NCI-H1105 (cell line): Measurements from ENCODE around the gene OR5H1.
"Not testable (repeated sequence)": the region's sequence is repeated elsewhere in the genome, so short reads cannot be mapped to it uniquely, and the experiment has no call there.

ENCODE experiments used
- DNase-seq: peaks from one replicate; lab custom pipeline; 2025; lab: John Stamatoyannopoulos, UW

Gene OR5H1

DNA sequence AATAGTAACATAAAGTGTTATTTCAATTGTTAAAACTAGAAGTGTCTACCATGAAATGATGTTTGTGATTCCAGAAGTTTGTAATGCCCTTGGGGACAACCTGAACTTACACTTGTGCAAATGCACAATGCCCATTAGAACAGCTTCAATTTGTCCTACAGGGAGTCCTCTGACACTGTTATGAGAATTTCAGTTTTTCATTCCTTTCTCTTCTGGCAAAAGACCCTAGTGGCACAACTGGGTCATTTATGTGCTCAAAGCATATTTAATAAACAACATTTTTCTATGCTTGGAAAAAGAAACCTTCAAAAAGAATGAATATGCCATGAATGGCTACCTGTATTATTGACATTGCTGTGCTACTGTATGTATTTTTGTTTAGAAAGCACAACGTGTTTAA is at the start of gene OR5H1:
Gene OR5H1 (plus strand): TSS at position 301 of the 400 bp plus-strand sequence. CDS start 1,977 bp downstream, outside the sequence.
- no peak for DNase-seq

DNA sequence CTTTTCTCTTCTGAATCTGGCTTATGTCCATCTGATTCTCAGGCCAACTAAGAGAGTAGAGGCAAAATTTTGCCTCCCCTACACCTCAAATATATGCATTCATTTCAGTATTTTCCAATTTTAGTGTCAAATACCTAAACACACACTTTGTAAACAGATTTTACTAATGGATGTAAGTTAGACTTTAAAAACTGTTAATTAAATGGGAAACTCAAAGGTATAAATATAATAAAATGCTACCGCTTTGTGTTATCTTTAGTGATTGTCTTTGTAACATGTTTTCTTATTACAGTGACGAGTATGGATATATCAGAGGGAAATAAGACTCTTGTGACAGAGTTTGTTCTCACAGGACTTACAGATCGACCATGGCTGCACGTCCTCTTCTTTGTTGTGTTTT is 43.6 kb upstream of the OR5H1 start, which contains the start of gene OR5AC2:
Gene OR5AC2 (plus strand): TSS at position 301 of the 400 bp plus-strand sequence. CDS start 0 bp downstream, at position 301.
- DNase-seq, result no peak

DNA sequence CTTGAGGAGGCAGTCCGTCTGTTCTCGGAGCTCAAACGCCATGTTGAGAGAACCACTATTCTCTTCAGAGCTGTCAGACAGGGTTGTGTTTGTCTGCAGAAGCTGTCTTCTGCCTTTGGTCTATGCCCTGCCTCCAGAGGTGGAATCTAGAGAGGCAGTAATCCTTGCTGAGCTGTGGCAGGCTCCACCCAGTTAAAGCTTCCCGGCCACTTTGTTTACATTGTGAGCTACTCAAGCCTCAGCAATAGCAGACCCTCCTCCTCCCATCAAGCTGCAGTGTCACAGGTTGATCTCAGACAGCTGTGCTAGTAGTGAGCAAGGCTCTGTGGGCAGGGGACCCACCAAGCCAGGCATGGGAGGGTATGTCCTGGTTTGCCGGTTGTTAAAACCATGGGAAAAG is 34.6 kb upstream of the OR5H1 start:
- no peak for DNase-seq

DNA sequence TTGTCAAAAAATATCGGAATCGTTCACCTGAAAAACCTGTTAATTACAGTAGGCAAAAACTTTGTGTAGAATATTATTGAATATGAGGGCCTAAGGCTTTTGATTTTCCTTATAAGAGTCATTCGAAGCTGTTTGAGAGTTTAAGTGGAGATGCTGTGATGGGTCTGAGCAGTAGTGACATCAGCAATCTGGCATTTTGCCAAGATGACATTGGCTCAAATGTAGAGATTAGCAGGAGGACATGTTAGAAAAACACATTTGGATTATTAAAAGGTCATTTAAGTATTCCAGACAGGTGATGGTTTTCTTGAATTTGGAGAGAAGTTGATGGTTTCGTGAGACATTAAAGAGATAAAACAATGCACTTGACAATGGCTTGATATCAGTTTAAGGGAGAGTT is 30.7 kb upstream of the OR5H1 start:
- DNase-seq, result no peak

DNA sequence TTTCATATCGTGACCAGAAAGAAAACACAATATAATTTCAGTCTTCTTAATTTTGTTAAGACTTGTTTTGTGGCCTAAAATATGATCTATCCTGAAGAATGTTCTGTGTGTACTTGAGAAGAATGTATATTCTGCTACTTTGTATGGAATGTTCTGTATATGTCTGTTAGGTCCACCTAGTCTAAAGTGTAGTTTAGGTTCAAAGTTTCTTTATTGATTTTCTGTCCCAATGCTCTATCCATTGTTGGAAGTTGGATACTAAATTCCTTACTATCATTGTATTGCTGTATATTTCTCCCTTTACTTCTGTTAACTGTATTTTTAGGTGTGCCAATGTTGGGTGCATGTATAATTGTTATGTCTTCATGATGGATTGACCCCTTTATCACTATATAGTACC is 22.4 kb upstream of the OR5H1 start:
- DNase-seq, result no peak

DNA sequence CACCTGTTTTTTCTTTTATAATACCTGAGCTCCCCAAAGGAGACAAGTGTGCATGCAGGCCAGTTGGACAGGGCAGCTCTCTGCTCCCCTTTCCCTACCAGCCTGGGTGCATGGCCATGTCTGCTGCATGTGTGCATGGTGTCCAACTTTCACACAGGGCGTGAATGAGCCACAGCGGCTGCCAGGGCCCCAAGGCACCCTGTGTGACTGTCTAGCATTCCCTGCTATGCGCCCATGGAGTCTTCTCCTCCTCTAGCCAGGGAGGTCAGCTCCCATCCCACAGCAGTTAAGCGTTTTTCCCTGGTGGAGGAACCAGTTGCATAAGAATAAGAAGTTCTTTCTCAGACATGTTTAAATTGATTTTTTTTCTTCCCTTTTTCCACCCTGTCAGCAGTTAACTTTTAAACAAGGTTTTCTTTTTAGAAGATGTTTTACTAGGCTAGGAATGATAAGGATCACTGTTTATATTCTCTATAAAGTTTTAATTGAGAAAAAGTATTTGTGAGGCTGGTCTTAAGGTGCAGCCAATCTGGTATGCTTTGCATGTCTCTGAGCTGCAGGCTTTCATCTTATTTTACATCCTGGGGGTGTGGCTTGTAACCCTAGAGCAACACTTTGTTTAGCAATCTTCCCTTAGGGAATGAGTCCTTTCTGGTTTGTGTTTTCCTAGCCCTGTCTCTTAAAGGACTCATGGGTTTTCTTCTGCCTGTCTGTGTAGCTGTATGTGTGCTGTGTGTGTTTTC is 20.5 kb upstream of the OR5H1 start:
- DNase-seq, result no peak

DNA sequence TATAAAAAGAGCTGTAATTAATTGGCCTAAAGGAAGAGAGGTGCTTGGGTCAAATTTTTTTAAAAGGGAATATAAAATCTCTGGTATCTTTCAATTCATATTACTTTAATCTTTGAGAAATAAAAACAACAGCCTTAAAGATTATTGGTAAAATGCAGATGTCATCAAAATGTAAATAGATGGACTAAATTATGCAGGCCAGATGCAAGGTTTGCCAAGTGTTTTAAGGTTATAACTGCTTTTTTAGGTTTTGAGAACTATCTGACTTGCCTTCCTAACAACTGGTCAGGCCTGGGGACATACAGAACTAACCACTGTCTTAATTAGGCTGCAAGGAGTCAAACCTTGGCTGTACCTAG is 20.0 kb upstream of the OR5H1 start:
- DNase-seq, result no peak

DNA sequence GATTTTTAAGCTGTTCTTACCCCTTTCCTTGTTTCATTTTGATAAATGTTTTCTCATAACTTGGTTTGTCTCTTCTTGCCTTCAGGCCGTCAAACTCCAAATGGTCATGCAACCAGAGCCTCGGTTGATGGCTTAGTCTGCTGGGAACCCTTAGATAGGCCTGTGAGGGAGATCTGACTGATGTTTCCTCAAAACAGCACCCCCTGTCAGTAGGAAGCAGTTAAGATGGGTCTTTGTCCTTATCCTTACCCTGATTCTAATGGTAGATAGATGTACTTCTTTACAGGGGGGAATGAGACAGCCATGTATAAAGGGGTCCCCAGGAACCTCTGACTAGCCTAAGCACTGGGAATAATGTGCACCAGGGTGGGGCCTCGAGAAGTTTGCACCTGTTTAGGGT is 16.3 kb upstream of the OR5H1 start:
- DNase-seq, result no peak

DNA sequence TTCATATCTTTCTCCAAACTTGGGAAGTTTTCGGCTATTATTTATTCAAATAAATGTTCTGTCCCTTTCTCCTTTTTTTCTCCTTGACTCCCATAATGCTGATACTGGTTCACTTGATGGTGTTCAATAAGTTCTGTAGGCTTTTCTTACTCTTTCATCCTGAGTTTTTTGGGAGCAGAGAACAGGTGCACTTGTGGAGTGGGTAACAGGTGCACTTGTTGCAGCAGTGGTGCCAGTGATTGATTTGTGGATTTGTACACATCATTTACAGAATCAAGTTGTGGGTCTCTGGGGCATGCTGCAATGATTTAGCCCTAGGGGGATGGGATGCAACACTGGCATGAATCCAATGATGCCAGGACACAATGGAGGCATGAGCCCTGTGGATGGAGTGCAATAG is 14.8 kb upstream of the OR5H1 start:
- DNase-seq, result no peak

DNA sequence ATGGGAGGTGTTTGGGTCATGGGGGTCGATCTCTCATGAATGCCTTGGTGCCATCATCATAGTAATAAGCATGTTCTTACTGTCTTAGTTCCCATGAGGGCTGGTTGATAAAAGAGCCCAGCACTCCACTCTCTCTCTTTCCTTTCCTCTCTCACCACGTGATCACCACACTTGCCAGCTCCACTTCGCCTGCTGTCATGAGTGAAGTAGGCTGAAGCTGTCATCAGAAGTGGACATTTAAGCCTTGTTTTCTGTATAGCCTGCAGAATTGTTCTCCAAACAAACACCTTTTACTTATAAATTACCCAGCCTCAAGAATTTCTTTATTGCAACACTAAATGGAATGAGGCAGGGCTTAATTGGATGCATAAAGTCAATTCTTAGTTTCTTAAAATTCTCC is 6.1 kb downstream of the OR5H1 start:
- no peak for DNase-seq

DNA sequence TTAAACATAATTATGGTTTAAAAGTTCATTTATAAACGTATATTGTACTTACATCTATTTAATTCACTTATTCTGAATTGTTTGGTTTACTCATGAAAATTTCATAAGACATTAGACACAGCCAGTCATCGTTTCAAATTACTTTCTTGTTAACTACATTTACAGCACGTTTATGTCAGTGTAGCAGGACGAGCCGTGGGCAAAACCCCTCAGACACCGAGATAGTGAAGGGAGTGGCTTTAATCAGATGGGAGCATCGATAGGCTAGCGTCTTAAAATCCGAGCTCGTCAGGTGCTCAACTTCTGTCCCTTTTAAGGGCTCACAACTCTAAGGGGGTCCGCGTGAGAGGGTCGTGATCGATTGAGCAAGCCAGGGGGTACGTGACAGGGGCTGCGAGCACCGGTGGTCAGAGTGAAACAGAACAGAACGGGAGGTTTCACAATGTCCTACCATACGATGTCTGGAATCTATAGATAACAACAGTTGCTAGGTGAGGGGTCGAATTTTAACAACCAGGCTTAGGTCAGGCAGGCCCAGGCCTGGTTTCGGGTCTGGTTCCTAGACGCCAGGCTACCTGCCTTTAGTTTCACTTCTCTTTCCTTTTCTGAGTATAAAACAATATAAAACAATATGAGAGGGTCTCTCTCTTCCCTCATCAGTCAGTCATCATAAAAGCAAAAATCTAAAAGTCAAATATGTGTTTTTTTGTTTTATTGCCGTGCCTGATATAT is 7.5 kb downstream of the OR5H1 start:
- DNase-seq, result not testable (repeated sequence)

DNA sequence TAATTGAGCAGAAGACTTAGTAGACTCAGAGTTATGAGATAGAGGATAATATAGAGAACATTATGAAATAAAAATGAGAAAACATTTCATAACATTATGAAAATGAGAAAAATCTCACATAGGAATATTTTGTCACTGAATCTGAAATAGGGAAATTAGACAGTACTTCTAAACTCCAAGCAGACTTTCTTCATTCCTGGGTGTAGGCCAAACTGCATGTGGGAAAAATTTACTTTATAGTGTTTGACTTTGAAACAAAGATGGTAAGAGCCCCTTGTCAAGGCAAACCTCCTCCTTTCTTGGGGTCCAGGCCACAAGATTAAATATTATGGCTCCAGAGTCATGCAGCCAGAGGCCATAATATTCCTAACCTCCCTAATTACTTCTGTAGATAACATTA is 10.0 kb downstream of the OR5H1 start:
- no peak for DNase-seq

DNA sequence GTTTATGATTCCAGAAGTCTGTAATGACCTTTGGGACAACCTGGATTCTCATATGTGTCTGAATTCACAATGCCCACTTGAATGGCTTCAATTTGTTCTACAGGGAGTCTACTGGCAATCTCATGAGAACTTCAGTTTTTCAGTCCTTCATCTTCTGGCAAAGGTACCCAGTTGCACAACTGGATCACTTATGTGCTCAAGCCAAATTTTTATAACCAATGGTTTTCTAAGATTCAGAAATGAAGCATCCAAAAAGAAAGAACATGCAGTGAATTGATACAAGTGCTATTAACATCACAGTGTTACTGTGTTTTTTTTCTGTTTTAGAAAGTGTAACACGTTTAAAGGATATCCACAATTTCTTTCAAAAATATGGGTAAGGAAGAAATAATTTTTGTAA is 16.7 kb downstream of the OR5H1 start, which contains the start of gene OR5H14:
Gene OR5H14 (plus strand): TSS at position 301 of the 400 bp plus-strand sequence. CDS start 1,907 bp downstream, outside the sequence.
- no peak for DNase-seq

DNA sequence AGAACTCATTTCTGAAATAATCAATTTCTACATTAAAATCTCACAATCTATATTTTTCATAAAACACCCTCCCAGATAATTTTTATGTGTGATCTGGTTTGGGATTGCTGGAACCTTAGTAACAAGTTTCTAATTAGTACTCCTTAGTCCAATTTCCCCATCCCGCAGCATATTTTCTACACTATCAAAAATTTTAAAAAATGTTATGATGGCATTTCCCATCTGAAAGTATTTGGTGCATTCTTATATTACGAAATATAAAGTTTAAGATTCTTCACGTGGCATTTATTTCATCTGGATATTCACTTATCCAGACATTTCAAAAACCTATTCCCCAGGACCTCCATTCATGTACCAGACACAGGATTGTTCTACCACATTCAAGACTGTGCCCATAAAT is 18.2 kb downstream of the OR5H1 start:
- DNase-seq, result no peak

DNA sequence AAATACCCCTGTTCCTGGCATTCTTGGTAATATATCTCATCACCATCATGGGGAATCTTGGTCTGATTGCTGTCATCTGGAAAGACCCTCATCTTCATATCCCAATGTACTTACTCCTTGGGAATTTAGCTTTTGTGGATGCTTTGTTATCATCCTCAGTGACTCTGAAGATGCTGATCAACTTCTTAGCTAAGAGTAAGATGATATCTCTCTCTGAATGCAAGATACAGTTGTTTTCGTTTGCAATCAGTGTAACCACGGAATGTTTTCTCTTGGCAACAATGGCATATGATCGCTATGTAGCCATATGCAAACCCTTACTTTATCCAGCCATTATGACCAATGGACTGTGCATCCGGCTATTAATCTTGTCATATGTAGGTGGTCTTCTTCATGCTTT is 18.9 kb downstream of the OR5H1 start:
- DNase-seq, result not testable (repeated sequence)

DNA sequence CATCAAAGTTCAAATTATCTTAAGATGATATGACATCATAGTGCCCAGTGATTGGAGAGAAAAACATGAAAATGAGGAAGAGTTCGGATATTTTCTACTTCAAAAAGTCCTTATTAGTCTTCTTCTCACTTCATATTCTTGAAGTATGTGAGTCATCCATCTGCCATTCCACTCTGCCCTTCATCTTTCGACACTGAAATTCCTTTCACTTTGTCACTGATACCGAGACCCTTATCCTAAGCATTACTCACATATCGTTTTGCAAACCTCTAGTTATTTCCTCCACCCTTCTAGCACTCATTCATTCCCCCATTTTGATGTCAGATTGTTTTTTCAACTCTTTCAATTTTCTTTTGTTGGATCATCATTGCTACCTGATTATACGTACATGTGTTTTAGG is 20.7 kb downstream of the OR5H1 start:
- DNase-seq, result no peak

DNA sequence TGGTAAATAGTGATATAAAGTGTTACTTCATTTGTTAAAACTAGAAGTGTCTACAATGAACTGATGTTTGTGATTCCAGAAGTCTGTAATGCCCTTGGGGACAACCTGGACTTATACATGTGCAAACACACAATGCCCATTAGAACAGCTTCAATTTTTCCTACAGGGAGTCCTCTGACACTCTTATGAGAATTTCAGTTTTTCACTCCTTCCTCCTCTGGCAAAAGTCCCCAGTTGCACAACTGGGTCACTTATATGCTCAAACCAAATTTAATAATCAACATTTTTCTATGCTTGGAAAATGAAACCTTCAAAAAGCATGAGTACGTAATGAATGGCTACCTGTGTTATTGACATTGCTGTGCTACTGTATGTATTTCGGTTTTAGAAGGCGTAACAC is 35.9 kb downstream of the OR5H1 start, which contains the start of gene OR5H15:
Gene OR5H15 (plus strand): TSS at position 301 of the 400 bp plus-strand sequence. CDS start 2,004 bp downstream, outside the sequence.
- no peak for DNase-seq

DNA sequence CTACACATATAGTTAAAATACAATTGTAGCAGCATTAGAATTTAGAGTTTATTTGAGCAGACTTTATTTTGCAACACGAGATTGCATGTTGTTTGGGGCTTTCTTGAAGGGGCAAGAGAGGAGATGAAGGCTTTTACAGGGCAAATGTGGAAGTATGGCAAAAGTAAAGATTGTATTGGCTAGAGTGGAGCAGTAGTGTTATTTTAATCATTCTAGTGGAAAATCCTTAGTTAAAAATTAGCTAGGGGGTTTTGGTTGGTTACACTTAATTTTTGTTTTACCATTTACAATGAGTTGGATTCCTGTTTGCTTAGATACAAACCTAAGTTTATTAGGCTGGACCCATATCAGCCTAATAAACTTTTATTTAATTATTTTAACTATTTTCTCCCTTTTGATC is 40.5 kb downstream of the OR5H1 start:
- DNase-seq, result no peak

DNA sequence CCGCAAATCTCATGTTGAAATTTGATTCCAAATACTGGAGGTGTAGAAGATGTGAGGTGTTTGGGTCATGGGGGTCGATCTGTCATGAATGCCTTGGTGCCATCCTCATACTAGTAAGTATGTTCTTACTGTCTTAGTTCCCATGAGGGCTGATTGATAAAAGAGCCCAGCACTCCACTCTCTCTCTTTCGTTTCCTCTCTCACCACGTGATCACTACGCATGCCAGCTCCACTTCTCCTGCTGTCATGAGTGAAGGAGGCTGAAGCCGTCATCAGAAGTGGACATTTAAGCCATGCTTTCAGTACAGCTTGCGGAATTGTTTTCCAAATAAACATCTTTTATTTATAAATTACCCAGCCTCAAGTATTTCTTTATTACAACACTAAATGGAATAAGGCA is 42.1 kb downstream of the OR5H1 start:
- no peak for DNase-seq

DNA sequence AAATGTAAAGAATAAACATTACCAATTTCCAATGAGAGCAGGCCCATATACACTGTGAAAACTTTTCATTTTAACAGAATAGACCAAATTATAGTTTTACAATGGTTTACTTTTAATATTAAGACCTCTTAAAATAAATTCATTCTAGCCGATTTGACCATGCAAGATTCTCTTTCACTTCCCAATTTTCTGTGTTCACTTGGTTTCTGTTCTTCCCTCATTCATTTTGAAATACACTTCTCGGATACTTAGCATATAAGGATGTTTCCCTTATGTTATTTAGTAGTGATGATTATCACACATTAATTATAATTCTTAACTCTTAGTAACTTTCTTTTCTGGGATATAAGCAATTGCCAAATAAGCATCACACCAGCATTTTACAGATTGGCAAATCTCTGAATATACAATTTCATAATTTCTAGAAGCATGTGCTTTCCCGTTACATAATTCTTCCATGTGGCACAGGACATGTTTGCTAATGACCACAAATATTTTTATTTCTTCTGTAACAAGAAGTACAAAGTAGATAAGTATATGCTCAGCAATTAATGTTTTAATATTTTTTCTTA is 49.9 kb downstream of the OR5H1 start:
- DNase-seq, result no peak

DNA sequence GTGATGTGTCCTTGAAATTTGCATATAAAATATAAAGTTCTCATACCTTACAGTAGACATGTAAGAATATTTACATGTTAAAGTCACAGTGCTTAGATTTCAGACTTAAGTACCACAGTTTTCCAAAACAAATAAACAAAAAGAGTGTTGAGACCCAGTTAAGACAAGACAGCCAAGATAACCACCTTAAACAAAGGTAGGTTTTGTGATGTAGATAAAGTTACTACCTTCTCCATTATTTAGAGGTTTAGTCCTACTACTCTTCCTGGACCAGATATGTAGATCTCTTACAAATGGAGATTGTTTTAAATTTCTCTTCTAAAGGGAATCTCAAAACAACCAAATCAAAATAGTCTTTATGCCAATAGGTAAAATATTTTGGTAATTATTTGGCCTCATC is 51.7 kb downstream of the OR5H1 start:
- no peak for DNase-seq

DNA sequence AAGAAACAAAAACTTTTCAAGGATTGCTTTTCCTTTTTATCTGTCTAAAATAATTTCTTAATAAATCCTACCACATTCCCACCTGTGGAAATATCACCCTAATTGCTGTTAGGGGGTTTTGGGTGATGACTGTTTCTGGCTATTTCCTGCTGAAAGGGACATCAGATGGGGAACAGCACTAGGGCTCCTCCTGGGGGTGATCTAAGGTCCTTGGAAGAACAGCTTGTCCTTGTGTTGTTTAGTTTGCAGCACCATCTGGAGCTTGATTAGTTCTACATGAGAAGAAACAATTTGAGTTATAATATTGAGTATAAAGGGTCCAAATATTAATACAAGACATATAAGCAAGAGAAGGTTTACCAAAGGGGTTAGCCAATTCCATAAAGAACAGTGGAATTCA is 54.7 kb downstream of the OR5H1 start:
- DNase-seq, result no peak
